Stimulated activated effector memory CD8-positive, alpha-beta T cell treated with anti-CD3 and anti-CD28 coated beads, Interleukin-12 subunit alpha, Interleukin-12 subunit beta, amount 100 ng/mL, for 72 hours (primary cell): ENCODE data around the gene CRADD.
"Not testable (repeated sequence)": the region's sequence is repeated elsewhere in the genome, so short reads cannot be mapped to it uniquely, and the experiment has no call there.

Experiments used
- ATAC-seq: fragments of 150-1000 bp; cut with Tn5 transposase; 2 replicates; pipeline ENCODE4 v1.10.0; 2021
- DNase-seq, 2 donors: peaks; one replicate each; pipeline ENCODE4 v3.0.0; 2021 to 2022; ENCODE audit warnings: low spot score in 2 of 2
- H3K27ac Mint-ChIP-seq: one replicate; pipeline ENCODE4 v1.8.0; 2022; ENCODE audit warnings: mild to moderate bottlenecking, mixed read lengths
- H3K36me3 Mint-ChIP-seq: one replicate; pipeline ENCODE4 v1.8.0; 2022; ENCODE audit warnings: mild to moderate bottlenecking, mixed read lengths
- H3K4me1 Mint-ChIP-seq: one replicate; pipeline ENCODE4 v1.8.0; 2022; ENCODE audit warnings: mixed read lengths
- H3K4me3 Mint-ChIP-seq: one replicate; pipeline ENCODE4 v1.8.0; 2022; ENCODE audit warnings: mild to moderate bottlenecking, mixed read lengths
- H3K9me3 Mint-ChIP-seq: one replicate; pipeline ENCODE4 v1.8.0; 2022; ENCODE audit warnings: mixed read lengths

Gene CRADD

DNA sequence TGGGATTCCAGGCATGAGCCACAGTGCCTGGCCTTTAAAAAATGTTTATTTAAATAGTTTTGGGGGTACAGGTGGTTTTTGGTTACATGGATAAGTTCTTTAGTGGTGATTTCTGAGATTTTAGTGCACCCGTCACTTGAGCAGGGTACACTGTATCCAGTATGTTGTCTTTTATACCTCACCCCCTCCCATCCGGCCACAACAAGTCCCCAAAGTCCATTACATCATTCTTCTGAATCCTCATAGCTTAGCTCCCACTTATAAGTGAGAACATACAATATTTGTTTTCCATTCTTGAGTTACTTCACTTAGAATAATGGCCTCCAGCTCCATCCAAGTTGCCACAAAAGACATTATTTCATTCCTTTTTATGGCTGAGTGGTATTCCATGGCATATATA, 124.5 kb downstream of the CRADD start:
- not testable (repeated sequence) for H3K9me3 Mint-ChIP-seq, H3K4me3 Mint-ChIP-seq, H3K36me3 Mint-ChIP-seq, ATAC-seq, DNase-seq, H3K27ac Mint-ChIP-seq
- H3K4me1 Mint-ChIP-seq = peaks cover 40% of the 10 kb centered on the region

DNA sequence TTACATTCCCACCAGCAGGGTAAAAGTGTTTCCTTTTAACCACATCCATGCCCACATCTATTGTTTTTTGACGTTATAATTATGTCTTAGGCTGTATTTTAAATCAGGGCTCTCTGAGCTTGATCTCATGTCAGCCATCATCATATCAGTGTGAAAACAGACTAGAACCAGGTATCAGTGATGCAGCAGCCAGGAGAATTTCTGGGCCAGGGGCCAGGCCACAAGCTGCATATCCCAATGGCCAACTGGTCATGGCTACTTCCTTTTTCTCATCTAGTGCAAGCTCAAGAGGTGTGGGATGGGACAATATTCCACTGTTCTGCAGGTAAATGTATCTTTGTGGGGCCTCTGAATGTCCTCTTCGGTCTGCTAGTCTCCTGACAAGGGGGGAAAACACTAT, 125.1 kb downstream of the CRADD start:
- peaks cover 41% of the 10 kb centered on the region for H3K4me1 Mint-ChIP-seq
- no peak overlapping the region for H3K27ac Mint-ChIP-seq
- H3K36me3 Mint-ChIP-seq = no peaks in the 10 kb centered on the region
- no peaks in the 10 kb centered on the region for H3K9me3 Mint-ChIP-seq
- ATAC-seq (no peak), DNase-seq (no peak)
- H3K4me3 Mint-ChIP-seq = no peak overlapping the region

DNA sequence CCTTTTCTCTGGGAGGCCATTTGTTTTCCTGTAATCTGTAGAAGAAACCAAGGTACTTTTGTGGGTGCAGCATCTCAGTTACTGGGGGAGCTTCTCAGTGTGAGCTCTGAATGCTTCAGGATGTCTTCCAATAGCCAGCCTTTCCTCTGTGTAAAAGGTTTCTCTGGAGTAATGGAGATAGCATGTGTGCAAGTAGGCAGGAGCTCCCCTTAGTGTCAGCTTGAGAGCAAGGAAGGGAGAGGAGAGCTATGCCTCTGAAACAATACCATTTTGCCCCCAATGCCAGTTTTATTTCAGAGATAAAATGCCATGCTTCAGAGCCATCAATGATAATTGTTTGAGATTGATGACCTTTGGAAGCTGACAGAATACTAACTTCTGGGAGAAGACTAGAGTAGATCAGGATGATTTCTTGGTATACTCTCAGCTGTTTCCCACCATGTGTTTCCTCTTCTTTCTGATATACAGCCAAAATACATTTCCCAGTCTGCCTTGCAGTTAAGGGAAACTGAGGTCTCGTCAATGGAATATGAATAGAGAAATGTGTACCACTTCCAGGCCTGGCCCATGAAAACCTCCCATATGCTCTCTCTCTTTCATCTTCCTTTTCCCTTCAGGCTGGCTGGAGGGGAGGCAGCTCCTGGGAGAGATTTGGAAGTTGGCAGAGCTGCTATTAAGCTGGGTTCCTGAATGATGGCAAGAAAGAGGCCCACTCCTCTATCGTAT, 125.7 kb downstream of the CRADD start:
- H3K36me3 Mint-ChIP-seq = no peaks in the 10 kb centered on the region
- no peak for ATAC-seq
- H3K9me3 Mint-ChIP-seq = no peaks in the 10 kb centered on the region
- H3K4me1 Mint-ChIP-seq = peaks cover 46% of the 10 kb centered on the region
- no peak for DNase-seq
- peak overlapping the region; percentile 47 for H3K27ac Mint-ChIP-seq
- H3K4me3 Mint-ChIP-seq = no peak overlapping the region

DNA sequence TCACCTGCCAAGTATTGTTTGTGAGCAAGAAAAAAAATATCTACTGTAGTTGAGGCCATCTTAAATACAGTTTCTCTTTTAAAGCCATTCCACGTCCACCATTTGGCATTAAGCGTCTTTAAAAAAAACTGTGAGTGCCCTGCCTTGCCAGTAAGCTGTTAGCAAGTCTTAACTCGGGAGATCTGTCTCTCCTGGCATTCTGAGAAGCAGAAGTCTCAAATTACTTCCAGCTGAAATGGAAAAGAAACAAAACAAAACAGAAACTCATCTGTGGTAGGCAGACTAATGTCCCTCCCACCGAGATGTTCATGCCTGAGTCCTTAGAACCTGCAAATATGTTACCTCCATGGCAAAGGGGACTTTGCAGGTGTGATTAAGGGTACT, 126.2 kb downstream of the CRADD start:
- ATAC-seq = no peak
- peak overlapping the region; percentile 47 for H3K27ac Mint-ChIP-seq

DNA sequence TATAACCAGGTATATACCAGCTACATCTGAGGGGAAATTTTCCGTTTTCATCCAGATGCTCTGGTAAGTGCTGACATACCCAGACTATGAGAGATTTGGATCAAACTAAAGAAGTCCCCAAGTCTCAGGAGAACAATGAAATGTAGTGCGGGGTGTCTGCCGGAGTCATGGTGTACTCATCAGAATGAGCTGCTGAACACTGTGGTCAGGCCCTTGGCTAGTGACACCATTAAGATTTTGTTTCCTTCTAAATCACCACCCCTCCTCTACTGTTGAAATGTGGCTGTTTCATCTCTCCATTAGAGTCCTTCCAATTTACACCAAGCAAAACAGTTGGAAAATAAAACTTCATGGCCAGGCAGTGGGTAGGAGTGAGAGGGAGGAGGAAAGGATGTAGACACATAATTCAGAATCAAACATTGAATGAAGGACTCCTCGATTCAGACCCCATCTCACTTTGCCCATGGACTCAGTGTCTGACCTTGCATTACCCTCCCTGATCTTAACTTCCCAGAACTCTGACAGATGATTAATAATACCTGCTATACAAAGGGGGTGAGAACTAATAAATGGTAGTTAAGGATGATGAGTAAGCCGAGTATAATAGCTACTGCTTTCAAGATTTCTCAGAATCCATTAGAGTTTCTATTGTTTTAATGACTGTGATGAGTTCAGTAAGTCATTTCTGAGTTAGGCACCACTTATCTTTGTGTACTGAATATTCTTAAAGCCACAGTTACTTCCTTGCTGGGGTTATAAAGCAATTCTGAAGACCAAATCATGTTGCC, 127.4 kb downstream of the CRADD start:
- peaks cover 42% of the 10 kb centered on the region for H3K4me1 Mint-ChIP-seq
- ATAC-seq = peak; percentile 88
- H3K27ac Mint-ChIP-seq = no peak overlapping the region
- no peak for DNase-seq
- no peaks in the 10 kb centered on the region for H3K9me3 Mint-ChIP-seq
- H3K36me3 Mint-ChIP-seq = no peaks in the 10 kb centered on the region
- peak overlapping the region; percentile 16 for H3K4me3 Mint-ChIP-seq

More for the DNA sequence above, 126.2 kb downstream of the CRADD start:
- no peak overlapping the region for H3K4me3 Mint-ChIP-seq
- no peak for DNase-seq
- H3K4me1 Mint-ChIP-seq = peaks cover 44% of the 10 kb centered on the region
- H3K9me3 Mint-ChIP-seq = no peaks in the 10 kb centered on the region
- H3K36me3 Mint-ChIP-seq = no peaks in the 10 kb centered on the region

GRCh38 chr12:93805736-93806141, 128.6 kb downstream of the CRADD start:
- Mint-ChIP-seq H3K27ac (no peak overlapping the region), H3K4me3 (no peak overlapping the region), H3K9me3 (no peaks in the 10 kb centered on the region), H3K36me3 (no peaks in the 10 kb centered on the region), H3K4me1 (peaks cover 42% of the 10 kb centered on the region)
- no peak for DNase-seq
- ATAC-seq = no peak

GRCh38 chr12:93807354-93807753, 130.2 kb downstream of the CRADD start:
- Mint-ChIP-seq H3K27ac (no peak overlapping the region), H3K9me3 (no peaks in the 10 kb centered on the region), H3K4me3 (no peak overlapping the region), H3K36me3 (no peaks in the 10 kb centered on the region), H3K4me1 (peaks cover 42% of the 10 kb centered on the region)
- no peak for DNase-seq
- no peak for ATAC-seq

DNA sequence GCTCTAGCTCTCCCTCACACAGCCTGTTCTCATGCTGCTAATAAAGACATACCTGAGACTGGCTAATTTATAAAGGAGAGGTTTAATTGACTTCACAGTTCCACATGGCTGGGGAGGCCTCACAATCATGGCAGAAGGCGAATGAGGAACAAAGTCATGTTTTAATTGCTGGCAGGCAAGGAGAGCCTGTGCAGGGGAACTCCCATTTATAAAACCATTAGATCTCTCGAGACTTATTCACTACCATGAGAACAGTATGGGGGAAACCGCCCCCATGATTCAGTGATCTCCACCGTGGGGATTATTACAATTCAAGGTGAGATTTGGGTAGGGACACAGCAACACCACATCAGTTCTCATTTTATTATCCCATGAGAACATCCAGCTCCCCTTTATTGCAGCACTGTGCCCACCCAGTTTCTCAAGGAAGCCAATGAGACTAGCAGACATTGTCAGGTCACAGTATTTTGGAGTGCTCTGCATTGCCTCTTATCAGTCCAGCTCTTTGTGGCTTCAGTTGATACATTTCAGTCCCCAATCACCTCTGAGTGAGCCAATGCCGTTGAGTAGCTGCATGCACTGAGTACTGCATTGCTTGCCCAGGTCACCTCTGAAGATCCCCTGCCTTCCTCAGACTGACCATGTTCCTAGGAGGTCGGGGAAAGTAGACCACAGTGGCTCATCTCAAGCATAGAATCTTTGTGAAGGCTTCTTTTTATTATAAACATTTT, 131.2 kb downstream of the CRADD start:
- H3K4me3 Mint-ChIP-seq = no peak overlapping the region
- no peaks in the 10 kb centered on the region for H3K9me3 Mint-ChIP-seq
- no peak overlapping the region for H3K27ac Mint-ChIP-seq
- ATAC-seq = no peak
- H3K36me3 Mint-ChIP-seq = no peaks in the 10 kb centered on the region
- H3K4me1 Mint-ChIP-seq = peaks cover 32% of the 10 kb centered on the region
- no peak for DNase-seq

DNA sequence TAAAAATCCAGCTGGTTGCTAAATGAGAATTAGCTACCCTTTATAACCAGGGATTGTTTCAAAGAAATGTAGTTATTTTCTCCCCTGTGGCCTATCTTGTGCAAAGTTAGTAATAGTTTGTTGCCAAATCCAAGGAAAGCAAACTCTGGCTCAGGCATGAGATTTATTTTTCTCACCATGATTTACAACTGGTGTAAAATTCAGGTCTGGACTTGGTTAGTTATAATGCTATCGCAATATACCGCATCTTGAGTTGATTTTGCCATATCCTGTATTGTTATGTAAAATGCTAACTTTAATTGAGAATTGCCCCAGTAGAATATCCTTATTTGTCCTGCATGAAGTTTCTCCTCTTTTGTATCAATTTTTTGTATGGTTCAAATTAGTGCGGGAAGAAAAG, 135.5 kb downstream of the CRADD start:
- H3K4me1 Mint-ChIP-seq = peaks cover 12% of the 10 kb centered on the region
- no peaks in the 10 kb centered on the region for H3K9me3 Mint-ChIP-seq
- no peak overlapping the region for H3K27ac Mint-ChIP-seq
- DNase-seq (no peak), ATAC-seq (no peak)
- H3K36me3 Mint-ChIP-seq = no peaks in the 10 kb centered on the region
- H3K4me3 Mint-ChIP-seq = no peak overlapping the region

- no peak for DNase-seq
- no peaks in the 10 kb centered on the region for H3K36me3 Mint-ChIP-seq
- H3K9me3 Mint-ChIP-seq = no peaks in the 10 kb centered on the region
- peaks cover 6% of the 10 kb centered on the region for H3K4me1 Mint-ChIP-seq
- no peak overlapping the region for H3K4me3 Mint-ChIP-seq
- H3K27ac Mint-ChIP-seq = no peak overlapping the region
- no peak for ATAC-seq
Measured at GRCh38 chr12:93813186-93813585, 136.0 kb downstream of the CRADD start.

- Mint-ChIP-seq H3K27ac (no peak overlapping the region), H3K9me3 (no peaks in the 10 kb centered on the region), H3K4me1 (peaks cover 5% of the 10 kb centered on the region), H3K4me3 (no peak overlapping the region), H3K36me3 (no peaks in the 10 kb centered on the region)
- DNase-seq = no peak
- ATAC-seq = peak; percentile 72
Measured at GRCh38 chr12:93813972-93814821, 137.0 kb downstream of the CRADD start.

GRCh38 chr12:93818488-93819049, 141.4 kb downstream of the CRADD start:
- DNase-seq (no peak), ATAC-seq (no peak)
- Mint-ChIP-seq H3K27ac (no peak overlapping the region), H3K9me3 (no peaks in the 10 kb centered on the region), H3K4me1 (peaks cover 5% of the 10 kb centered on the region), H3K4me3 (no peak overlapping the region), H3K36me3 (no peaks in the 10 kb centered on the region)

GRCh38 chr12:93819050-93819491, 141.9 kb downstream of the CRADD start:
- H3K27ac Mint-ChIP-seq = no peak overlapping the region
- H3K4me1 Mint-ChIP-seq = peaks cover 5% of the 10 kb centered on the region
- no peaks in the 10 kb centered on the region for H3K9me3 Mint-ChIP-seq
- no peaks in the 10 kb centered on the region for H3K36me3 Mint-ChIP-seq
- no peak for ATAC-seq
- no peak overlapping the region for H3K4me3 Mint-ChIP-seq
- no peak for DNase-seq

DNA sequence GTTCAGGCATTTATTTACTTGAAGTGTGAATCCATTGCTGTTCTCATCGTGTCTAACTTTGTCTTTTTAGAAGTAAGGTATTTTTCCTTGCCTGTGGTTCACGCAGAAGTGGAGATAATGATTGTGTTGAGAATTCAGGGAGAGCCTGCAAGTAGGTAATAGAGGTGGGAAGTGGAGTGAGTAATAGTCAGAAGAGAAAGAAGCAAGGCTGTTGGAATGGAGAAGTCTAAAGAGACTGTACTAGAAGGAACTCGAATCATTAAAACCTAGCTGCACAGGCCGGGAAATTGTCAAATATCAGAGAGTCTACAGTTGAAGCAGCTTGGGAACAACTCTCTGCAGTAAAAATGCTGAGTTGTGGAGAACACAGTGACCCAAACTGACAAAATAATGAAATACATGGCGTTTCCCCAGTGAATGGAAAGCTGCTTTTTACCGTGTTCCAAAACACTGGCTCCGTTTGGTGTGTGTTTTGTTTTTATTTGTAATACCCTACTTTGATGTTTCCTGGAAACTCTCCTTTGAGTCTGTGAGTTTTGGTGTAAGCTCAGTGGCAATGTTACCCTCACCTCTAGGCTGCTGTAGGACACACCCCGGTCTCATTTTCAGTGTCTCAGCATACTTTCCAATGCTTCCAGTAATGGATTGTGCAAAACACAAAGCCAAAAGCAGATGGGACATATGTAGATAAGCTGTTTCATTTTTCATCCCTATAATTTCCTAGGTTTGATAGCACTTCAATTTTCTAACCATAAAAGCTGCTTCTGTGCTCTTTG, 146.6 kb downstream of the CRADD start:
- DNase-seq (no peak), ATAC-seq (no peak)
- Mint-ChIP-seq H3K4me3 (no peak overlapping the region), H3K36me3 (no peaks in the 10 kb centered on the region), H3K27ac (no peak overlapping the region), H3K9me3 (no peaks in the 10 kb centered on the region), H3K4me1 (no peaks in the 10 kb centered on the region)
